K562 (cell line): ENCODE results near the gene PSMD10. TPM values are rescaled to one million over a fixed set of nuclear protein-coding genes. Genes with fewer than 3 reads are reported as not detected.

Source experiments
- ATF1 ChIP-seq, 2 experiments: fragments of 450-650 bp in 1 of 2; IDR thresholded peaks; 2 replicates each; pipeline ENCODE4 v1.6.1; 2016; ENCODE audit warnings: missing compliant biosample characterization in 1 of 2, missing genetic modification characterization in 1 of 2
- BRF1 ChIP-seq: IDR thresholded peaks from 3 replicates; pipeline ENCODE4 v1.6.1; 2011; ENCODE audit warnings: borderline replicate concordance, mild to moderate bottlenecking; ENCODE audit not compliant: insufficient read length; ENCODE audit errors: extremely low read depth
- EZH2 ChIP-seq: IDR thresholded peaks from 2 replicates; pipeline ENCODE4 v1.6.1; 2012; ENCODE audit warnings: low read depth, mild to moderate bottlenecking, inconsistent platforms, low read length, borderline replicate concordance
- MEF2A ChIP-seq: IDR thresholded peaks from 2 replicates; pipeline ENCODE4 v1.6.1; 2011; ENCODE audit warnings: low read depth, mild to moderate bottlenecking, low read length, moderate library complexity; ENCODE audit not compliant: control insufficient read depth
- NCOA1 ChIP-seq: fragments of 450-650 bp; IDR thresholded peaks from 2 replicates; pipeline ENCODE4 v1.6.1; 2016; ENCODE audit warnings: low read depth
- NR1H2 ChIP-seq: sonication (generic); formaldehyde crosslinking; IDR thresholded peaks from 2 replicates; pipeline ENCODE4 v1.4.0; 2020; ENCODE audit warnings: mild to moderate bottlenecking, missing genetic modification reagents
- NR2C1 ChIP-seq, 2 experiments: fragments of 450-650 bp; IDR thresholded peaks; 2 replicates each; pipeline ENCODE4 v1.6.1; 2017; ENCODE audit warnings: mild to moderate bottlenecking in 2 of 2, antibody characterized with exemption in 1 of 2, inconsistent platforms in 1 of 2, missing compliant biosample characterization in 1 of 2, missing genetic modification characterization in 1 of 2
- NR2C2 ChIP-seq, 2 experiments: fragments of 200-800 bp in 1 of 2; sonication (Bioruptor generic) in 1 of 2; sonication (generic) in 1 of 2; formaldehyde crosslinking in 1 of 2; IDR thresholded peaks; 2 replicates each; pipeline versions ENCODE4 v1.6.1 to v1.8.0; 2016 to 2022; ENCODE audit warnings: mild to moderate bottlenecking in 1 of 2, missing compliant biosample characterization in 1 of 2, missing genetic modification characterization in 1 of 2, missing genetic modification reagents in 1 of 2
- PHB ChIP-seq: fragments of 250-450 bp; sonication (Bioruptor Pico); IDR thresholded peaks from 2 replicates; pipeline ENCODE4 v1.5.0; 2021
- PHTF2 ChIP-seq: fragments of 250-450 bp; sonication (Bioruptor Pico); IDR thresholded peaks from 2 replicates; pipeline ENCODE4 v1.5.0; 2021; ENCODE audit warnings: mild to moderate bottlenecking
- POLR2AphosphoS5 ChIP-seq: IDR thresholded peaks from 2 replicates; pipeline ENCODE4 v1.6.1; 2011; ENCODE audit warnings: mild to moderate bottlenecking, low read depth, low read length, moderate library complexity; ENCODE audit not compliant: control insufficient read depth, insufficient read depth
- SMARCE1 ChIP-seq: fragments of 450-650 bp; IDR thresholded peaks from 2 replicates; pipeline ENCODE4 v1.7.1; 2016; ENCODE audit warnings: mild to moderate bottlenecking
- SREBF1 ChIP-seq: fragments of 150-350 bp; IDR thresholded peaks from 2 replicates; pipeline ENCODE4 v1.6.1; 2014; ENCODE audit warnings: antibody characterized with exemption, low read depth, low read length, borderline replicate concordance
- ZNF121 ChIP-seq: sonication (generic); formaldehyde crosslinking; conservative IDR thresholded peaks from 2 replicates; pipeline ENCODE4 v1.8.0; 2022; ENCODE audit warnings: missing genetic modification reagents
- ZNF239 ChIP-seq: fragments of 250-450 bp; sonication (Bioruptor Pico); IDR thresholded peaks from 2 replicates; pipeline ENCODE4 v1.4.0; 2020; ENCODE audit warnings: mild to moderate bottlenecking
- ZNF274 ChIP-seq: IDR thresholded peaks from 2 replicates; pipeline ENCODE4 v1.6.1; 2011; ENCODE audit warnings: low read depth, mild to moderate bottlenecking, low read length, moderate library complexity, borderline replicate concordance
- ZNF324 ChIP-seq: fragments of 250-450 bp; sonication (Bioruptor Pico); IDR thresholded peaks from 2 replicates; pipeline ENCODE4 v1.4.0; 2020; ENCODE audit warnings: mild to moderate bottlenecking
- polyA plus RNA-seq, 8 experiments: library from polyadenylated mRNA; depleted of rRNA in 4 of 8; stranded (reverse) in 5 of 8; unstranded in 3 of 8; fragments of >200 nt; fragmentation: Nextera tagmentation in 2 of 8; fragmentation: Illumina TruSeq in 1 of 8; extraction: Ambion mirVana in 2 of 8; extraction: Trizol in 1 of 8; gene quantifications; 2 replicates each; pipeline versions ENCODE4 v1.2.1 to v1.2.3, GENCODE V29; 2011 to 2014; ENCODE audit warnings: inconsistent platforms in 1 of 8, missing spikeins in 1 of 8
- total RNA-seq, 7 experiments: library from RNA; depleted of rRNA in 6 of 7; stranded (reverse); fragments of >200 nt in 6 of 7; fragmentation: Illumina TruSeq in 2 of 7; extraction: Trizol in 2 of 7; gene quantifications; 2 replicates each; pipeline versions ENCODE4 v1.2.1 to v1.2.3, GENCODE V29; 2011 to 2021; ENCODE audit warnings: low replicate concordance in 1 of 7
- TF ChIP-seq, protein P1 (sequence below): fragments of 250-450 bp; sonication (Bioruptor Pico); IDR thresholded peaks from 2 replicates; pipeline ENCODE4 v1.5.0; 2021; ENCODE audit warnings: mild to moderate bottlenecking, borderline replicate concordance
- TF ChIP-seq, protein P2 (sequence below): sonication (generic); formaldehyde crosslinking; IDR thresholded peaks from 2 replicates; pipeline ENCODE4 v1.8.1; 2023; ENCODE audit warnings: missing genetic modification reagents, mild to moderate bottlenecking, borderline replicate concordance
- TF ChIP-seq, protein P3 (sequence below): fragments of 200-800 bp; sonication (Bioruptor generic); IDR thresholded peaks from 2 replicates; pipeline ENCODE4 v1.6.1; 2017; ENCODE audit warnings: missing genetic modification characterization, missing compliant biosample characterization

The PSMD10 gene
- total and polyA plus RNA-seq, 9 of the 15 experiments (the other 6 are each of a cell fraction or from before 2014, with no cell fraction given), result 47.8 to 163 (median 70.4) TPM

- no peak for TF ChIP-seq ATF1 (CRISPR knock-in tag; IDR thresholded peaks at IDR 0.05)
- TF ChIP-seq ATF1 (tag; IDR thresholded peaks at IDR 0.05), result peak; percentile 10; the same call in 1 of the 2 replicates
- no peak for TF ChIP-seq NR1H2 (CRISPR knock-in tag)
- no peak for TF ChIP-seq POLR2AphosphoS5
- TF ChIP-seq, protein P1, sequence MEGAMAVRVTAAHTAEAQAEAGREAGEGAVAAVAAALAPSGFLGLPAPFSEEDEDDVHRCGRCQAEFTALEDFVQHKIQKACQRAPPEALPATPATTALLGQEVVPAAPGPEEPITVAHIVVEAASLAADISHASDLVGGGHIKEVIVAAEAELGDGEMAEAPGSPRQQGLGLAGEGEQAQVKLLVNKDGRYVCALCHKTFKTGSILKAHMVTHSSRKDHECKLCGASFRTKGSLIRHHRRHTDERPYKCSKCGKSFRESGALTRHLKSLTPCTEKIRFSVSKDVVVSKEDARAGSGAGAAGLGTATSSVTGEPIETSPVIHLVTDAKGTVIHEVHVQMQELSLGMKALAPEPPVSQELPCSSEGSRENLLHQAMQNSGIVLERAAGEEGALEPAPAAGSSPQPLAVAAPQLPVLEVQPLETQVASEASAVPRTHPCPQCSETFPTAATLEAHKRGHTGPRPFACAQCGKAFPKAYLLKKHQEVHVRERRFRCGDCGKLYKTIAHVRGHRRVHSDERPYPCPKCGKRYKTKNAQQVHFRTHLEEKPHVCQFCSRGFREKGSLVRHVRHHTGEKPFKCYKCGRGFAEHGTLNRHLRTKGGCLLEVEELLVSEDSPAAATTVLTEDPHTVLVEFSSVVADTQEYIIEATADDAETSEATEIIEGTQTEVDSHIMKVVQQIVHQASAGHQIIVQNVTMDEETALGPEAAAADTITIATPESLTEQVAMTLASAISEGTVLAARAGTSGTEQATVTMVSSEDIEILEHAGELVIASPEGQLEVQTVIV (CRISPR knock-in tag), result no peak
- no peak for TF ChIP-seq NR2C2 (CRISPR knock-in tag; IDR thresholded peaks at IDR 0.05)
- peak; percentile 83 for TF ChIP-seq NR2C2 (tag; IDR thresholded peaks at IDR 0.05)
- no peak for TF ChIP-seq EZH2
- no peak for TF ChIP-seq ZNF239 (CRISPR knock-in tag)
- no peak for TF ChIP-seq BRF1
- 0 out of 2 replicates have a peak, but pooled peaks have one; percentile 10 for TF ChIP-seq NR2C1 (IDR thresholded peaks at IDR 0.05)
- no peak for TF ChIP-seq NR2C1 (tag; IDR thresholded peaks at IDR 0.05)
- no peak for TF ChIP-seq SMARCE1
- 0 out of 2 replicates have a peak, but pooled peaks have one; percentile 23 for TF ChIP-seq NCOA1
- no peak for TF ChIP-seq PHTF2 (CRISPR knock-in tag)
- TF ChIP-seq MEF2A, result no peak
- no peak for TF ChIP-seq PHB
- TF ChIP-seq ZNF121 (CRISPR knock-in tag), result no peak
- TF ChIP-seq SREBF1, result no peak
- TF ChIP-seq, protein P2, sequence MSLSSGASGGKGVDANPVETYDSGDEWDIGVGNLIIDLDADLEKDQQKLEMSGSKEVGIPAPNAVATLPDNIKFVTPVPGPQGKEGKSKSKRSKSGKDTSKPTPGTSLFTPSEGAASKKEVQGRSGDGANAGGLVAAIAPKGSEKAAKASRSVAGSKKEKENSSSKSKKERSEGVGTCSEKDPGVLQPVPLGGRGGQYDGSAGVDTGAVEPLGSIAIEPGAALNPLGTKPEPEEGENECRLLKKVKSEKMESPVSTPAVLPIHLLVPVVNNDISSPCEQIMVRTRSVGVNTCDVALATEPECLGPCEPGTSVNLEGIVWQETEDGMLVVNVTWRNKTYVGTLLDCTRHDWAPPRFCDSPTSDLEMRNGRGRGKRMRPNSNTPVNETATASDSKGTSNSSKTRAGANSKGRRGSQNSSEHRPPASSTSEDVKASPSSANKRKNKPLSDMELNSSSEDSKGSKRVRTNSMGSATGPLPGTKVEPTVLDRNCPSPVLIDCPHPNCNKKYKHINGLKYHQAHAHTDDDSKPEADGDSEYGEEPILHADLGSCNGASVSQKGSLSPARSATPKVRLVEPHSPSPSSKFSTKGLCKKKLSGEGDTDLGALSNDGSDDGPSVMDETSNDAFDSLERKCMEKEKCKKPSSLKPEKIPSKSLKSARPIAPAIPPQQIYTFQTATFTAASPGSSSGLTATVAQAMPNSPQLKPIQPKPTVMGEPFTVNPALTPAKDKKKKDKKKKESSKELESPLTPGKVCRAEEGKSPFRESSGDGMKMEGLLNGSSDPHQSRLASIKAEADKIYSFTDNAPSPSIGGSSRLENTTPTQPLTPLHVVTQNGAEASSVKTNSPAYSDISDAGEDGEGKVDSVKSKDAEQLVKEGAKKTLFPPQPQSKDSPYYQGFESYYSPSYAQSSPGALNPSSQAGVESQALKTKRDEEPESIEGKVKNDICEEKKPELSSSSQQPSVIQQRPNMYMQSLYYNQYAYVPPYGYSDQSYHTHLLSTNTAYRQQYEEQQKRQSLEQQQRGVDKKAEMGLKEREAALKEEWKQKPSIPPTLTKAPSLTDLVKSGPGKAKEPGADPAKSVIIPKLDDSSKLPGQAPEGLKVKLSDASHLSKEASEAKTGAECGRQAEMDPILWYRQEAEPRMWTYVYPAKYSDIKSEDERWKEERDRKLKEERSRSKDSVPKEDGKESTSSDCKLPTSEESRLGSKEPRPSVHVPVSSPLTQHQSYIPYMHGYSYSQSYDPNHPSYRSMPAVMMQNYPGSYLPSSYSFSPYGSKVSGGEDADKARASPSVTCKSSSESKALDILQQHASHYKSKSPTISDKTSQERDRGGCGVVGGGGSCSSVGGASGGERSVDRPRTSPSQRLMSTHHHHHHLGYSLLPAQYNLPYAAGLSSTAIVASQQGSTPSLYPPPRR (CRISPR knock-in tag), result no peak
- no peak for TF ChIP-seq ZNF274
- no peak for TF ChIP-seq ZNF324 (CRISPR knock-in tag)
- TF ChIP-seq, protein P3, sequence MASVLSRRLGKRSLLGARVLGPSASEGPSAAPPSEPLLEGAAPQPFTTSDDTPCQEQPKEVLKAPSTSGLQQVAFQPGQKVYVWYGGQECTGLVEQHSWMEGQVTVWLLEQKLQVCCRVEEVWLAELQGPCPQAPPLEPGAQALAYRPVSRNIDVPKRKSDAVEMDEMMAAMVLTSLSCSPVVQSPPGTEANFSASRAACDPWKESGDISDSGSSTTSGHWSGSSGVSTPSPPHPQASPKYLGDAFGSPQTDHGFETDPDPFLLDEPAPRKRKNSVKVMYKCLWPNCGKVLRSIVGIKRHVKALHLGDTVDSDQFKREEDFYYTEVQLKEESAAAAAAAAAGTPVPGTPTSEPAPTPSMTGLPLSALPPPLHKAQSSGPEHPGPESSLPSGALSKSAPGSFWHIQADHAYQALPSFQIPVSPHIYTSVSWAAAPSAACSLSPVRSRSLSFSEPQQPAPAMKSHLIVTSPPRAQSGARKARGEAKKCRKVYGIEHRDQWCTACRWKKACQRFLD (CRISPR knock-in tag), result no peak; the same call in 1 of the 2 replicates
Measured at GRCh38 chrX:108091878-108092291, 543 bp upstream of the PSMD10 start (continued).
